Liver (tissue), 9 donors: Measurements from ENCODE around the gene SF1. TPM values are rescaled to one million over a fixed set of nuclear protein-coding genes. Genes with fewer than 3 reads are reported as not detected.

Experiments
- DNase-seq: peaks from one replicate; pipeline ENCODE4 v3.0.0-alpha.2; 2017; ENCODE audit warnings: low spot score
- H3K27ac ChIP-seq, 2 donors: one replicate each; pipeline ENCODE4 v1.7.0; 2013; ENCODE audit warnings: inconsistent platforms in 2 of 2, low read length in 2 of 2, control low read depth in 1 of 2, low read depth in 1 of 2, mild to moderate bottlenecking in 1 of 2
- H3K27me3 ChIP-seq, 4 donors: one replicate each; pipeline versions ENCODE4 v1.6.1 to v1.7.0; 2013; ENCODE audit warnings: low read length in 3 of 4, inconsistent platforms in 1 of 4, mild to moderate bottlenecking in 1 of 4, moderate library complexity in 1 of 4; ENCODE audit not compliant: control insufficient read depth in 4 of 4, insufficient read depth in 4 of 4
- H3K36me3 ChIP-seq, 4 donors: one replicate each; pipeline versions ENCODE4 v1.6.1 to v1.7.0; 2013; ENCODE audit warnings: low read length in 3 of 4, mild to moderate bottlenecking in 3 of 4, low read depth in 1 of 4, moderate library complexity in 1 of 4; ENCODE audit not compliant: control insufficient read depth in 4 of 4, insufficient read depth in 3 of 4
- H3K4me1 ChIP-seq, 4 donors: one replicate each; pipeline versions ENCODE4 v1.6.1 to v1.7.0; 2013; ENCODE audit warnings: low read length in 3 of 4, mild to moderate bottlenecking in 3 of 4, moderate library complexity in 1 of 4; ENCODE audit not compliant: control insufficient read depth in 4 of 4, insufficient read depth in 4 of 4
- H3K4me3 ChIP-seq, 3 donors: one replicate each; pipeline versions ENCODE4 v1.6.1 to v1.7.0; 2013; ENCODE audit warnings: low read length in 3 of 3, control low read depth in 1 of 3, low read depth in 1 of 3, mild to moderate bottlenecking in 1 of 3
- H3K9ac ChIP-seq, 2 donors: one replicate each; pipeline ENCODE4 v1.7.0; 2013; ENCODE audit warnings: low read length in 2 of 2, mild to moderate bottlenecking in 2 of 2, moderate library complexity in 2 of 2, control low read depth in 1 of 2, low read depth in 1 of 2
- H3K9me3 ChIP-seq, 4 donors: one replicate each; pipeline versions ENCODE4 v1.6.1 to v1.7.0; 2013; ENCODE audit warnings: low read length in 3 of 4; ENCODE audit not compliant: control insufficient read depth in 4 of 4
- EGR1 ChIP-seq, 2 donors: IDR thresholded peaks; 2 replicates each; pipeline ENCODE4 v1.6.1; 2016 to 2018; ENCODE audit warnings: antibody characterized with exemption in 2 of 2, low read depth in 2 of 2
- FOXA1 ChIP-seq: IDR thresholded peaks from 2 replicates; pipeline ENCODE4 v1.6.1; 2016; ENCODE audit warnings: antibody characterized with exemption
- FOXA2 ChIP-seq: IDR thresholded peaks from 2 replicates; pipeline ENCODE4 v1.6.1; 2016; ENCODE audit warnings: antibody characterized with exemption
- GABPA ChIP-seq, 2 donors: IDR thresholded peaks in 1 of 2; conservative IDR thresholded peaks in 1 of 2; 2 replicates each; pipeline ENCODE4 v1.6.1; 2016; ENCODE audit warnings: antibody characterized with exemption in 2 of 2, mild to moderate bottlenecking in 1 of 2, moderate library complexity in 1 of 2
- HNF4A ChIP-seq, 2 donors: conservative IDR thresholded peaks; 2 replicates each; pipeline ENCODE4 v1.6.1; 2016; ENCODE audit warnings: antibody characterized with exemption in 2 of 2, mild to moderate bottlenecking in 2 of 2
- HNF4G ChIP-seq: IDR thresholded peaks from 2 replicates; pipeline ENCODE4 v1.6.1; 2016; ENCODE audit warnings: antibody characterized with exemption
- JUND ChIP-seq, 2 donors: IDR thresholded peaks; 2 replicates each; pipeline ENCODE4 v1.6.1; 2016; ENCODE audit warnings: antibody characterized with exemption in 2 of 2
- NR2F2 ChIP-seq: IDR thresholded peaks from 2 replicates; pipeline ENCODE4 v1.6.1; 2016; ENCODE audit warnings: antibody characterized with exemption
- RAD21 ChIP-seq, 2 donors: IDR thresholded peaks; 2 replicates each; pipeline ENCODE4 v1.6.1; 2016; ENCODE audit warnings: antibody characterized with exemption in 2 of 2, mild to moderate bottlenecking in 2 of 2
- RXRA ChIP-seq, 2 donors: IDR thresholded peaks; 2 replicates each; pipeline ENCODE4 v1.6.1; 2017 to 2018; ENCODE audit warnings: antibody characterized with exemption in 2 of 2, mild to moderate bottlenecking in 1 of 2
- SP1 ChIP-seq: IDR thresholded peaks from 2 replicates; pipeline ENCODE4 v1.6.1; 2018; ENCODE audit warnings: antibody characterized with exemption, mild to moderate bottlenecking
- TAF1 ChIP-seq: conservative IDR thresholded peaks from 2 replicates; pipeline ENCODE4 v1.6.1; 2016; ENCODE audit warnings: antibody characterized with exemption, mild to moderate bottlenecking
- YY1 ChIP-seq: IDR thresholded peaks from 2 replicates; pipeline ENCODE4 v1.6.1; 2016; ENCODE audit warnings: antibody characterized with exemption, mild to moderate bottlenecking
- whole genome bisulfite sequencing: extraction: QIAGEN DNeasy Blood & Tissue Kit; methylation state at CpG from one replicate; pipeline ENCODE4 v1.1.7; 2013; 5-methylcytosine and 5-hydroxymethylcytosine counted together
- polyA plus RNA-seq, 2 donors: library from polyadenylated mRNA; stranded (reverse) in 1 of 2; unstranded in 1 of 2; fragments of 200-250 nt in 1 of 2; fragments of >200 nt in 1 of 2; fragmentation: Nextera tagmentation in 1 of 2; extraction: Ambion mirVana in 1 of 2; gene quantifications; one replicate each; pipeline versions ENCODE4 v1.2.1 to v1.2.3, GENCODE V29; 2013 to 2015
- total RNA-seq, 2 donors: library from RNA; depleted of rRNA; stranded (reverse); fragments of >200 nt; gene quantifications; one replicate each; pipeline ENCODE4 v1.2.3, GENCODE V29; 2014
- TF ChIP-seq, protein P1 (sequence below): IDR thresholded peaks from 2 replicates; pipeline ENCODE4 v1.6.1; 2016; ENCODE audit warnings: antibody characterized with exemption, mild to moderate bottlenecking
- TF ChIP-seq, protein P2 (sequence below): fragments of 150-350 bp; IDR thresholded peaks from 2 replicates; pipeline ENCODE4 v1.5.1; 2017; ENCODE audit warnings: improper control_type of control experiment, low read depth, low read length; ENCODE audit not compliant: missing input control
- TF ChIP-seq, protein P3 (sequence below): IDR thresholded peaks from 2 replicates; pipeline ENCODE4 v1.6.1; 2016; ENCODE audit warnings: antibody characterized with exemption
- TF ChIP-seq, protein P4 (sequence below): IDR thresholded peaks from 2 replicates; pipeline ENCODE4 v1.6.1; 2016; ENCODE audit warnings: antibody characterized with exemption
- donor health status: healthy.
- donor health status: healthy.
- donor health status: healthy.
- donor health status: healthy.
- donor health status: healthy.

Gene SF1
- total and polyA plus RNA-seq, 4 donors = 44.9 to 135 (median 50.1) TPM

DNA sequence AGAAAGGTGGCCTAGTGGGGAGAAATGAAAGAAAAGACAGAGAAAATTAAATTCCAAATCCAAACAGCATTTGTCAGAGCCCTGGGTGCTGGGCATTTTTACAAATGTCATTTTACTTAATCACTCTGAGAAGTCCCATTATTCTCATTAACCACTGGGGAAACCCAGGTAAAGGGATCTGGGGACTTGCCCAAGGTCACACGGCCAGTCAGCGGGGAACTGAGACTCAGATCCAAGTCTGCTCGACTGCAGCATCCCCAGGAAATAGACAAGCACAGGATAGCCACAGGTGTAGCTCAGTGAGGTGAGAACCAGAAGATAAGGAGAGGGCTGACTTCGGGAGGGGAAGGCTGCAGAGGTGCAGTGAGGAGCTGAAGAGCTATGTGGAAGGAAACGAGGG lies 63.2 kb downstream of the SF1 start:
- no peak for DNase-seq
- 42% methylated on average over 5 of the region's 5 CpGs for WGBS

DNA sequence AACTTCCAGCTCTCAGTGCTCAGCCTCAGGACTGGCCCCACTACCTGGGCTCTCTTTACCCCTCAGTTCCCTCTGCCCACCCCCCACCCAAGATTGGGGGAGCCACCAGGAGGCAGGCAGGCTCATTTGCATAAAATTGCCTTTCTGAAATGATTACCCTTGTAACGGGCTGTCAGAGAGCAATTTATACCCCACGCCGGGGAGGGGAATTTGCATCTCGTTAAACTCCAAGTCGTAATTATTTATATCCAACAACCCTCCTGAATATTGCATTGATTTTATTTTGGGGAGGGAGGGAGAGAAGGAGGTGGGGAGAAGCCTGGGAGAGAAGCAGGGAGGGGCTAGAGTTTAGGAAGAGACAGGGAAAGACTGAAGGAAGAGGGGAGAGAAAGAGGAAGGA lies 63.7 kb downstream of the SF1 start:
- H3K4me3 ChIP-seq = no peak overlapping the region
- no peak for DNase-seq
- no peak for TF ChIP-seq RAD21 (IDR thresholded peaks at IDR 0.05)
- no peak for TF ChIP-seq YY1
- TF ChIP-seq SP1 = no peak
- TF ChIP-seq, protein P1, sequence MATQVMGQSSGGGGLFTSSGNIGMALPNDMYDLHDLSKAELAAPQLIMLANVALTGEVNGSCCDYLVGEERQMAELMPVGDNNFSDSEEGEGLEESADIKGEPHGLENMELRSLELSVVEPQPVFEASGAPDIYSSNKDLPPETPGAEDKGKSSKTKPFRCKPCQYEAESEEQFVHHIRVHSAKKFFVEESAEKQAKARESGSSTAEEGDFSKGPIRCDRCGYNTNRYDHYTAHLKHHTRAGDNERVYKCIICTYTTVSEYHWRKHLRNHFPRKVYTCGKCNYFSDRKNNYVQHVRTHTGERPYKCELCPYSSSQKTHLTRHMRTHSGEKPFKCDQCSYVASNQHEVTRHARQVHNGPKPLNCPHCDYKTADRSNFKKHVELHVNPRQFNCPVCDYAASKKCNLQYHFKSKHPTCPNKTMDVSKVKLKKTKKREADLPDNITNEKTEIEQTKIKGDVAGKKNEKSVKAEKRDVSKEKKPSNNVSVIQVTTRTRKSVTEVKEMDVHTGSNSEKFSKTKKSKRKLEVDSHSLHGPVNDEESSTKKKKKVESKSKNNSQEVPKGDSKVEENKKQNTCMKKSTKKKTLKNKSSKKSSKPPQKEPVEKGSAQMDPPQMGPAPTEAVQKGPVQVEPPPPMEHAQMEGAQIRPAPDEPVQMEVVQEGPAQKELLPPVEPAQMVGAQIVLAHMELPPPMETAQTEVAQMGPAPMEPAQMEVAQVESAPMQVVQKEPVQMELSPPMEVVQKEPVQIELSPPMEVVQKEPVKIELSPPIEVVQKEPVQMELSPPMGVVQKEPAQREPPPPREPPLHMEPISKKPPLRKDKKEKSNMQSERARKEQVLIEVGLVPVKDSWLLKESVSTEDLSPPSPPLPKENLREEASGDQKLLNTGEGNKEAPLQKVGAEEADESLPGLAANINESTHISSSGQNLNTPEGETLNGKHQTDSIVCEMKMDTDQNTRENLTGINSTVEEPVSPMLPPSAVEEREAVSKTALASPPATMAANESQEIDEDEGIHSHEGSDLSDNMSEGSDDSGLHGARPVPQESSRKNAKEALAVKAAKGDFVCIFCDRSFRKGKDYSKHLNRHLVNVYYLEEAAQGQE = no peak
- no peak for TF ChIP-seq RXRA (IDR thresholded peaks at IDR 0.05)
- TF ChIP-seq, protein P2, sequence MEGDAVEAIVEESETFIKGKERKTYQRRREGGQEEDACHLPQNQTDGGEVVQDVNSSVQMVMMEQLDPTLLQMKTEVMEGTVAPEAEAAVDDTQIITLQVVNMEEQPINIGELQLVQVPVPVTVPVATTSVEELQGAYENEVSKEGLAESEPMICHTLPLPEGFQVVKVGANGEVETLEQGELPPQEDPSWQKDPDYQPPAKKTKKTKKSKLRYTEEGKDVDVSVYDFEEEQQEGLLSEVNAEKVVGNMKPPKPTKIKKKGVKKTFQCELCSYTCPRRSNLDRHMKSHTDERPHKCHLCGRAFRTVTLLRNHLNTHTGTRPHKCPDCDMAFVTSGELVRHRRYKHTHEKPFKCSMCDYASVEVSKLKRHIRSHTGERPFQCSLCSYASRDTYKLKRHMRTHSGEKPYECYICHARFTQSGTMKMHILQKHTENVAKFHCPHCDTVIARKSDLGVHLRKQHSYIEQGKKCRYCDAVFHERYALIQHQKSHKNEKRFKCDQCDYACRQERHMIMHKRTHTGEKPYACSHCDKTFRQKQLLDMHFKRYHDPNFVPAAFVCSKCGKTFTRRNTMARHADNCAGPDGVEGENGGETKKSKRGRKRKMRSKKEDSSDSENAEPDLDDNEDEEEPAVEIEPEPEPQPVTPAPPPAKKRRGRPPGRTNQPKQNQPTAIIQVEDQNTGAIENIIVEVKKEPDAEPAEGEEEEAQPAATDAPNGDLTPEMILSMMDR = no peak
- no peak for TF ChIP-seq FOXA2
- no peak for TF ChIP-seq EGR1 (IDR thresholded peaks at IDR 0.05; ENCODE audit: low read depth in 2 of 2)
- TF ChIP-seq, protein P3, sequence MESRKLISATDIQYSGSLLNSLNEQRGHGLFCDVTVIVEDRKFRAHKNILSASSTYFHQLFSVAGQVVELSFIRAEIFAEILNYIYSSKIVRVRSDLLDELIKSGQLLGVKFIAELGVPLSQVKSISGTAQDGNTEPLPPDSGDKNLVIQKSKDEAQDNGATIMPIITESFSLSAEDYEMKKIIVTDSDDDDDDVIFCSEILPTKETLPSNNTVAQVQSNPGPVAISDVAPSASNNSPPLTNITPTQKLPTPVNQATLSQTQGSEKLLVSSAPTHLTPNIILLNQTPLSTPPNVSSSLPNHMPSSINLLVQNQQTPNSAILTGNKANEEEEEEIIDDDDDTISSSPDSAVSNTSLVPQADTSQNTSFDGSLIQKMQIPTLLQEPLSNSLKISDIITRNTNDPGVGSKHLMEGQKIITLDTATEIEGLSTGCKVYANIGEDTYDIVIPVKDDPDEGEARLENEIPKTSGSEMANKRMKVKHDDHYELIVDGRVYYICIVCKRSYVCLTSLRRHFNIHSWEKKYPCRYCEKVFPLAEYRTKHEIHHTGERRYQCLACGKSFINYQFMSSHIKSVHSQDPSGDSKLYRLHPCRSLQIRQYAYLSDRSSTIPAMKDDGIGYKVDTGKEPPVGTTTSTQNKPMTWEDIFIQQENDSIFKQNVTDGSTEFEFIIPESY = no peak

More for the DNA sequence above, 63.2 kb downstream of the SF1 start:
- Histone ChIP-seq H3K36me3 (no peaks in the 10 kb centered on the region), H3K4me1 (peaks cover 2 to 9% (median 5%) of the 10 kb centered on the region in 4 donors), H3K4me3 (no peak overlapping the region), H3K9me3 (no peaks in the 10 kb centered on the region), H3K9ac (no peak overlapping the region), H3K27me3 (peaks cover 16 to 23% (median 19%) of the 10 kb centered on the region in 4 donors), H3K27ac (no peak overlapping the region)
- TF ChIP-seq EGR1 (IDR thresholded peaks at IDR 0.05; ENCODE audit: low read depth in 2 of 2) = no peak
- no peak for TF ChIP-seq RXRA (IDR thresholded peaks at IDR 0.05)
- no peak for TF ChIP-seq RAD21 (IDR thresholded peaks at IDR 0.05)
- TF ChIP-seq, protein P2 = no peak
- no peak for TF ChIP-seq HNF4G
- no peak for TF ChIP-seq JUND (IDR thresholded peaks at IDR 0.05)
- TF ChIP-seq FOXA1 = no peak
- no peak for TF ChIP-seq YY1
- TF ChIP-seq, protein P1 = no peak
- TF ChIP-seq FOXA2 = no peak
- TF ChIP-seq GABPA (IDR thresholded peaks at IDR 0.05 in 1 of 2, conservative IDR thresholded peaks at IDR 0.05 in 1 of 2) = no peak
- no peak for TF ChIP-seq SP1
- no peak for TF ChIP-seq HNF4A (conservative IDR thresholded peaks at IDR 0.05)
- no peak for TF ChIP-seq NR2F2
- TF ChIP-seq TAF1 = no peak
- TF ChIP-seq, protein P4, sequence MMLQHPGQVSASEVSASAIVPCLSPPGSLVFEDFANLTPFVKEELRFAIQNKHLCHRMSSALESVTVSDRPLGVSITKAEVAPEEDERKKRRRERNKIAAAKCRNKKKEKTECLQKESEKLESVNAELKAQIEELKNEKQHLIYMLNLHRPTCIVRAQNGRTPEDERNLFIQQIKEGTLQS = no peak

More for the DNA sequence above, 63.7 kb downstream of the SF1 start:
- H3K36me3 ChIP-seq = no peaks in the 10 kb centered on the region
- H3K9me3 ChIP-seq = no peaks in the 10 kb centered on the region
- peaks cover 12 to 23% (median 19%) of the 10 kb centered on the region in 4 donors for H3K27me3 ChIP-seq
- no peak overlapping the region for H3K9ac ChIP-seq
- WGBS = 61% methylated on average over 5 of the region's 5 CpGs
- H3K4me1 ChIP-seq = peaks cover 2 to 9% (median 5%) of the 10 kb centered on the region in 4 donors
- H3K27ac ChIP-seq = no peak overlapping the region
